Epithelial cell of prostate (primary cell): ENCODE measurements around the gene SACS.
"Not testable (repeated sequence)": the region's sequence is repeated elsewhere in the genome, so short reads cannot be mapped to it uniquely, and the experiment has no call there.

Source experiments
- DNase-seq: peaks from one replicate; pipeline ENCODE4 v3.0.0-alpha.2; 2011; ENCODE audit warnings: low read depth, low spot score
- H3K27ac ChIP-seq: fragments of 450-650 bp; 2 replicates; pipeline ENCODE4 v1.5.1; 2017; ENCODE audit warnings: mild to moderate bottlenecking

The SACS gene

GRCh38 chr13:23455401-23456185 is 22.1 kb upstream of the SACS start:
- no peak for DNase-seq

DNA sequence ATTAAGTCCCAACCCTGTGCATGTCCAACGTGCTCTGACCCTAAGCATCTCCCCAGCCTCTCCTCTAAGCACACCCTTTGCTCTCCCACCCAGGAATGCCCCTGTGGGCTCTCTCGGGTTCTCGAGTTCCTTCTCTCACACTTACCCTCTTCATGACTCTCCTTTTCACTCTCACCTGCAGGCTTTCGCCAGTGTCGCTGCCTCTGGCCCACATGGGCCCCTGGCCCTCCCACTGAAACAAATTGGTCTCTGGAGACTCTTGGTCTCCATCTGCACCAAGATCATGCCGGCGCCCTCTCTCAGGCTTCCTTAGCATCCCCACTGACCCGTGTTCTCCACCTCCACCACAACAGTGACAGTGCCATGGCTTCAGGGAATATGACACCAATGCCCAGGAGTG is 19.6 kb upstream of the SACS start:
- no peak overlapping the region for H3K27ac ChIP-seq
- DNase-seq: no peak

More at GRCh38 chr13:23455401-23456185, 22.1 kb upstream of the SACS start:
- no peak overlapping the region for H3K27ac ChIP-seq

- H3K27ac ChIP-seq: no peak overlapping the region
- DNase-seq: no peak
These were observed 17.0 kb upstream of the SACS start for GRCh38 chr13:23450340-23451046.

DNA sequence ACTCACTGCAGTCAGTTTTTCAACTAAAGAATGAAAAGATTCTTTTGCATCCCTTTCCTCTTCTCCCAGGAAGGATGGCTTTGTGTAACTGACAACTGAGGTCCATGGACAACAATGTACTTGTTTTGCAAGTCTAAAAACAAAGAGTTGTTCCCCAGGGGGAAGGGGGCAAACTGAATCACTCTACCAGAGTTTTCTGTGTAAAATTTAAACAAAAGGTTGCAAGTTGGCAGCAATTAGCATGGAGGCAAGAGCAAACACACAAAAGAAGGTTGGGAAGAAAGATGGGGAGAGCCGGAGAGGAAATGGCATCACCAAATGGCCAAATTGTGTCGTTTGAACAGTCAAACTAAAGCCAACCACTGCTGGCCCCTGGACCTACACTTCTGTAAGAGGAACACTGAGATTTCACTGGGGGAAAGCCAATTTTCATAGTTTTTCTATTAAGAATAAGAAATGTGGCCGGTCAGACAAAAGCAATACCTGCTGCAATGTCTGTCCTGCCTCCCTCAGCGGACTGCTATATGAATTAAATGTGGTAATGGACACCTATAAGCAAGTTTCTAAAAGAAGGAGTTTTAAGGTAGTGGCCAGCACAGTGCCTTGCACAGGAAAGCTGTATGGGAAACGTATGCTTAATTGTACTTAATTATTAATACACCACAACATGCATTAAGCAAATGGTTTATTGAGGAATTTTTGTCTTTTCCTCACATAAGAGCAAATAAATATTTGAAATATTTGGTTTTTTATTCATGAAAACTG is 16.1 kb upstream of the SACS start:
- no peak for DNase-seq
- no peak overlapping the region for H3K27ac ChIP-seq

- H3K27ac ChIP-seq: no peak overlapping the region
- DNase-seq: no peak
These were observed 14.4 kb upstream of the SACS start for GRCh38 chr13:23447927-23448326.

DNA sequence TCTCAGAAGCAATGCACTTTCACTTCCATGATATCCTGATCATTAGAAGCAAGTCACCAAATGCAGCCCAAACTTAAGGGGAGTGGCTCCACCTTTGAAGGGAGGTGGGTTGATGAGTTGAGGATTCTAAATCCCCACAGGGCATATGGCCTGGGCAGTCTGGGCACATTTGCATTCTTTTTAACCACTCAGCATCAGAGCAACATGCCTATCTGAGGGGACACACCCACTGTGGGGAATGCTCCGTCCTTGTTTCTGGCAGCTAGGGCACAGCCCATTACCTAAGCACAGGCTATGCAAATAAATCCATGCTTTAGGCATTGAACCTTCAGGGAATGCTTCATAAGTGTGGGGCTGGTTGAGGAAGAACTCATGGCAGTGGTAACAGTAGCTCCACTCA is 12.3 kb upstream of the SACS start:
- no peak for DNase-seq

DNA sequence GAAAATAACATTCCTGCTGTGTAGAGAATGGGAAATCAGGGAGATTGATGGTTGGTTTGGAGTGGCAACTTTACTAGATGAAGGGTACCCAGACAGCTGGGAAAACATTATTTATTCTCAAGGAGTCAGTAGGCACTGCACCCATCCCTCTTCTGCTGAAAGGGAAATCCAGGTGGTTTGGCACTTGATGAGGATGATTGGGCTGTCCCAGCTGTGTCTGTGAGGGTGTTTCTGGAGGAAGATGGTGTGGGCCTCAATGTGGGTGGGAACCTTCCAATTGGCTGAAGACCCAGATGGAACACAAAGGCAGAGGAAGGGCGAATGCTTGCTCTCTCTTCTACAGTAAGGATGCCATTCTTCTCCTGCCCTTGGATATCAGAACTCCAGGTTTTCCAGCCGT is 10.4 kb upstream of the SACS start:
- DNase-seq: no peak
- no peak overlapping the region for H3K27ac ChIP-seq

More for the DNA sequence above, 12.3 kb upstream of the SACS start:
- H3K27ac ChIP-seq: no peak overlapping the region

DNA sequence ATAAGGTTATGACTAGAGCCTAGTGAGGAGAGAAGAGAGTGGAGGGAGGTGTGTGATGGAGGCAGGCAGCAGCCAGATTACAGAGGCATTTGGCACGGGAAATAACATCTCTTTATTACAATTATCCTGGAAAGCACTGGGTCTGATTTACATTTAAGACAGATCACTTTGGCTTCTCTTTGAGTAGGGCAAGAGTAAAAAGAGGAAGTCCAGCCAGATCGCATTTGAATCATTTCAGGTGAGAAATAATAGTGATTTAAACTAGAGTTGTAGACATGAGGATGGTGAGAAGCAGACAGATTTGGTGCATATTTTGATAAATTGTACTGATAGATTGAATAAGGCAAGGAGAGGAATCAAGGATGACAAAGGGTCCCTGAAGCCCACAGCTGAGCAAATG is 9.6 kb upstream of the SACS start:
- H3K27ac ChIP-seq: no peak overlapping the region
- no peak for DNase-seq

DNA sequence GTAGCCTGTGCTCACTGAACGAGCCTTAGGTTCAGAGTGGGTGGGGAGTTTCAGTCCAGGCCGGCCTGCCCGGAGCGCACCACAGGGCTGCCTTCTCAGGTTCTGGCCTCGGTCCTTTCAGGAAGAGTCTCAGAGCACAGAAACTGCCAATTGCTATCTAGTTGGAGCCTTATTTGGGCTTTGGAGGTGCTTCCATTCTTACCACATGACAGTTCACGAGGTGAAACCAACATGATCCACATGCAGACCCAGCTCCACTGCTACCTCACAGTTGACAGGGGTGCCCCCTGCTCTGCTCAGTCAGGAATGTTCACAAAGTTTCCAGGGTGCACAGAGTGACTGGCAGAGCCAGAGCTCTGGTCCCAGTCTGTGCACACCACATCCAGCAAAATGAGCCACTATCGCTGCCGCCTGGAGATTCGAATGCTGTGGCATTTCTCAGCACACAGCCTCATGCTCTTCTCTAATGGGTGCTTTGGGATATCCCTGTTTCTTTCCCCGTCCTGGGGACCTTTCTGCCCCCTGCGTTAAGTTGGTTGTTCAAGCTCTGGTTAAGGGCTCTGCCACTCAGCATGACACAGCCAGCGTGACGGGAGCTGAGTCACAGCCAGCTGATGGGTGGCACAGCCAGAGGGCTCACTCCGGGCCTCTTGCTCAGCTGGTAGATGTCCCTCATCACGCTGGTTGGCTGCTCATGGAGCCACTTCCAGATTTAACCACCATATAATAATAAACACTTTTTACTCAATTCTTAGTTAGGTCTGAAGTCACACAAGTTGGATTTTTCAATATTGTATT is 7.5 kb upstream of the SACS start:
- no peak for DNase-seq
- H3K27ac ChIP-seq: no peak overlapping the region

- not testable (repeated sequence) for H3K27ac ChIP-seq, DNase-seq
These were observed 6.8 kb upstream of the SACS start for GRCh38 chr13:23440324-23440723.

DNA sequence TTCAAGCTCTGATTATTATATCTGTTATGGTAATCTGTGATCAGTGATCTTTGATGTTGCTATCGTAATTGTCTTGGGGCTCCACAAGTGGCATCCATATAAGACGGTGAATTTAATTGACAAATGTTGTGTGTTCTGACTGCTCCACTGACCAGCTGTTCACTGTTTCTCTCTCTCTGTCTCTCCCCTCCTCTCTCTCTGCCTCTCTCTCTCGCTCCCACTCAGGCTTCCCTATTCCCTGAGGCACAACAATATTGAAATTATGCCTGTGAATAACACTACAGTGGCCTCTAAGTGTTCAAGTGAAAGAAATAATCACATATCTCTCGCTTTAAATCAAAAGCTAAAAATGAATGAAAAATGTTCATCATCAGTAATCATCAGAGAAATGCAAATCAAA is 4.4 kb upstream of the SACS start:
- DNase-seq: no peak
- no peak overlapping the region for H3K27ac ChIP-seq

DNA sequence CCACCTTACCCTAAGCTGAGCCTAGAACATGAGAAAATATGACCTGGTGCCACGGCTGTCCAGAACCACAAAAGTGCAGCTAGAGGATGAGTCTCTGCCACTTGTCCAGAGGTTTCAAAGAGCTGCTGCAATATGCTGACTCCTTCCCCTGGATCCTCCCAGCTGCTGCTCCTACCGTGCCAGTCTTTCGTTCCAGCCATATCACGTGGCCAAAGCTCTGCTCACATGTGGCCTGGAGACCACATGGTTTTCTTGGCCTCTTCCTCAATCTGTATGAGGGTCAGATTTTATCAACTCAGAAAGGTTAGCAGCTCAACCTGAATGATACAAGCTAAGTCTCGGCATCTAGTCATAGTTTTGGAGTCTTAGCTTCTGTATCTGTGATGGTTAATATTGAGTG is 3.2 kb upstream of the SACS start:
- no peak for DNase-seq
- no peak overlapping the region for H3K27ac ChIP-seq

DNA sequence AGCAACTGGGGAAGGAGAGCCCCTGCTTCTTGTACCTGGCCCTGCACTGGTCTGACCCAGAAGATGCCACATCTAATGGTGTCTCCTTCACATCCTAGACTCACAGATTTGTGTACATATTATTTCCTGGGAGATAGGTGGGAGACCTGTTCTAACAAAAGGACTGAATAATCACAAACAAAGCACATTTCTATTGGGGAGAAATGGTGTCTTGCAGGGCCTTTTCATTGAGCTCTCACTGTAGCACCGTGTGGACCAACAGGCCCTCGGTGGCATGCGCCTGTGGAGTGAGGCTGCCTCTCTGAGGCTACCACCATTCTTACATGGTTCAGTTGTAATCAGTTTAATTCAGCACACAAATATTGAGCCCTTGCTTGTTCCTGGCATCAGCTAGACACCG is 989 bp upstream of the SACS start:
- DNase-seq: no peak

GRCh38 chr13:23432626-23433025 is 876 bp downstream of the SACS start:
- no peak overlapping the region for H3K27ac ChIP-seq
- DNase-seq: no peak

More for the DNA sequence above, 989 bp upstream of the SACS start:
- H3K27ac ChIP-seq: no peak overlapping the region

DNA sequence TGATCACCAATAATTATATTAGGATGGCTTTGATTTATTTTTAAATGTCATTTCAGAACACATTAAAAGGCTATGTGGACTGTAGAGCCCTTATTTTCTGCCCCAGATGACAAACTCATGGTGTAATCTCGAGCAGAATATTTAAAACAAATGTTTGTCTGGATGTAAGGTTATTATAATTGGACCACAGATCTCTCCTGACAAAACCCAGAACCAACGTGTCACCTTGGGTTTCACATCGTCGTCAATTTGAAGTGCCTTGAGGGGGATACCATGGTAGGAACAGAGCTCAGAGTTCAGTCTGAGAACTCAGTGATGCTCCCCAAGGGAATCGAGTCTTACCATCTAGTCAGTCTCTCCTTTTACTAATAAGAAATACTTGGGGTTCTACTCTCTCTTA is 2.8 kb downstream of the SACS start:
- DNase-seq: no peak
- H3K27ac ChIP-seq: no peak overlapping the region

- H3K27ac ChIP-seq: peak overlapping the region; percentile 56
- DNase-seq: no peak
These were observed 5.5 kb downstream of the SACS start for GRCh38 chr13:23427881-23428528.

DNA sequence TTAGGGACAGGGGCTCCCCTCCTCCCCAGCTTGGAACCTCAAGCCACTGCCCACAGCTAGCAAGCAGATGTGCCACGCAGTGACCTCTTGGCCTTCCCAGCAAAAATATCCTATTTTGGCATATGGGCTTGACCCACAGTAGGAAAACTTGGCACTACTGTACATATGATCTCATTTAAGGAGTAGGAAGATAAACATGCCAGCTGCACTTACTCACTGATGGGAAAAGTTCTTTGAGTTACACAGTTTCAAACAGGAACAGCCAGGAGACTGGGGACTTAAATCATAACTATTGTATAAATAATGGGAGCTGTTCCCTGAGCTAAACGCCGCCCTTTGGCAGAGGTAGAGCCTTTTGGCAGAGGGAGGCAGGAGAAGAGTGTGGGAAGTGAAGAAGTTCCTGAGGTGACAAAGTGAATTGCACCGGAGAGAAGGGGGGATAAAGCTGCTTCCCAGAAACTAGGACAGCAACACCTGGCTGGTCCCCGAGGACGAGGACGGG is 6.1 kb downstream of the SACS start:
- no peak for DNase-seq
- H3K27ac ChIP-seq: peak overlapping the region; percentile 56

GRCh38 chr13:23421596-23421995 is 11.9 kb downstream of the SACS start:
- no peak overlapping the region for H3K27ac ChIP-seq
- no peak for DNase-seq
